ENCODE data around the gene ITGB5. TPM values are rescaled to one million over a fixed set of nuclear protein-coding genes. Genes with fewer than 3 reads are reported as not detected.

Gene ITGB5
- total and polyA plus RNA-seq, 4 donors, result 16.9 to 66.6 (median 48.0) TPM

DNA sequence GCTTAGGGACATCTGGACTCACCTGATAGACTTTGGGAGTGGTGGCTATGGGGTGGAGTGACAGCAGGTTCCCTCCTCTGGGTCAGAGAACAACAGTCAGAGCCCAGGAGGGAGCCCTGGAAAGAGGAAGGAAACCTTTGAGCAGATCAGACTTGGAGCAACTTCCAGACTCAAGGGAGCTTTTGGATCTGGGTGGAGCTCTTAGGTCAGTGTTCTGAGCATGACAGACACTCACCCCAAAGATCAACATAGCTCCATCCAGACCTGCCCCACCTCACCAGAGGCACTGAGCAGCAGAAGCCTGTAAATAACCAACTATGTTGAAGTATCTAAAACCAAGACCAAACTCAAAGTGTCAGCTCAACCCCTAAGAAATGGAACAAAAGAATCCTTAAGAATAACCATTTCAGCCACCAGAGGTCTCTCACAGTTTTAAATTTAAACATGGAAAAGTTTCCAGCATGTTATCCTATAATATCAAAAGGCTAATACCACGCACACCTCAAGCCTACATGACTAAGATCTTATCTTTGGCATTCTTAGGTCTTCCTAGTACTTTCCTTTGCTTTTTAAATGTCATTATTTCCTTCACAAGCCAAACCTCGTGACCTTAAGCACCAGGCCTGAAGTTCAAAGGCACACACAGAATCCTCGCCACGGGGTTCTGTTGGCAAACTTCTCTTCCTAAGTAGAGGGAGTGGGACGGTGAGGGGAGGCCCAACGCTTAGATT is 100.5 kb downstream of the ITGB5 start:
- Histone ChIP-seq H3K4me1 (ENCODE audit: control insufficient read depth in 4 of 4, insufficient read depth in 4 of 4, low read length in 3 of 4) (peaks cover 0 to 9% (median 4%) of the 10 kb centered on the region in 4 donors), H3K36me3 (ENCODE audit: control insufficient read depth in 4 of 4, insufficient read depth in 3 of 4, low read depth in 1 of 4, low read length in 3 of 4) (peaks cover 0 to 3% (median under 1%) of the 10 kb centered on the region in 4 donors), H3K27ac (ENCODE audit: low read depth in 1 of 2, low read length in 2 of 2) (peak overlapping the region in 1 of 2 donors; percentile 1), H3K9me3 (ENCODE audit: control insufficient read depth in 4 of 4, low read length in 3 of 4) (no peaks in the 10 kb centered on the region), H3K4me3 (ENCODE audit: low read depth in 1 of 3, low read length in 3 of 3) (no peak overlapping the region), H3K27me3 (ENCODE audit: control insufficient read depth in 4 of 4, insufficient read depth in 4 of 4, low read length in 3 of 4) (no peaks in the 10 kb centered on the region), H3K9ac (ENCODE audit: low read depth in 1 of 2, low read length in 2 of 2) (peak overlapping the region in 1 of 2 donors; percentile 18)
- no peak for DNase-seq (ENCODE audit: low spot score)
- 65% methylated on average over 6 of the region's 6 CpGs for WGBS
- TF ChIP-seq RAD21 (IDR thresholded peaks at IDR 0.05), result peak; percentile 71 to 76
- TF ChIP-seq, protein P1, sequence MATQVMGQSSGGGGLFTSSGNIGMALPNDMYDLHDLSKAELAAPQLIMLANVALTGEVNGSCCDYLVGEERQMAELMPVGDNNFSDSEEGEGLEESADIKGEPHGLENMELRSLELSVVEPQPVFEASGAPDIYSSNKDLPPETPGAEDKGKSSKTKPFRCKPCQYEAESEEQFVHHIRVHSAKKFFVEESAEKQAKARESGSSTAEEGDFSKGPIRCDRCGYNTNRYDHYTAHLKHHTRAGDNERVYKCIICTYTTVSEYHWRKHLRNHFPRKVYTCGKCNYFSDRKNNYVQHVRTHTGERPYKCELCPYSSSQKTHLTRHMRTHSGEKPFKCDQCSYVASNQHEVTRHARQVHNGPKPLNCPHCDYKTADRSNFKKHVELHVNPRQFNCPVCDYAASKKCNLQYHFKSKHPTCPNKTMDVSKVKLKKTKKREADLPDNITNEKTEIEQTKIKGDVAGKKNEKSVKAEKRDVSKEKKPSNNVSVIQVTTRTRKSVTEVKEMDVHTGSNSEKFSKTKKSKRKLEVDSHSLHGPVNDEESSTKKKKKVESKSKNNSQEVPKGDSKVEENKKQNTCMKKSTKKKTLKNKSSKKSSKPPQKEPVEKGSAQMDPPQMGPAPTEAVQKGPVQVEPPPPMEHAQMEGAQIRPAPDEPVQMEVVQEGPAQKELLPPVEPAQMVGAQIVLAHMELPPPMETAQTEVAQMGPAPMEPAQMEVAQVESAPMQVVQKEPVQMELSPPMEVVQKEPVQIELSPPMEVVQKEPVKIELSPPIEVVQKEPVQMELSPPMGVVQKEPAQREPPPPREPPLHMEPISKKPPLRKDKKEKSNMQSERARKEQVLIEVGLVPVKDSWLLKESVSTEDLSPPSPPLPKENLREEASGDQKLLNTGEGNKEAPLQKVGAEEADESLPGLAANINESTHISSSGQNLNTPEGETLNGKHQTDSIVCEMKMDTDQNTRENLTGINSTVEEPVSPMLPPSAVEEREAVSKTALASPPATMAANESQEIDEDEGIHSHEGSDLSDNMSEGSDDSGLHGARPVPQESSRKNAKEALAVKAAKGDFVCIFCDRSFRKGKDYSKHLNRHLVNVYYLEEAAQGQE (IDR thresholded peaks at IDR 0.05), result no peak
- TF ChIP-seq, protein P2, sequence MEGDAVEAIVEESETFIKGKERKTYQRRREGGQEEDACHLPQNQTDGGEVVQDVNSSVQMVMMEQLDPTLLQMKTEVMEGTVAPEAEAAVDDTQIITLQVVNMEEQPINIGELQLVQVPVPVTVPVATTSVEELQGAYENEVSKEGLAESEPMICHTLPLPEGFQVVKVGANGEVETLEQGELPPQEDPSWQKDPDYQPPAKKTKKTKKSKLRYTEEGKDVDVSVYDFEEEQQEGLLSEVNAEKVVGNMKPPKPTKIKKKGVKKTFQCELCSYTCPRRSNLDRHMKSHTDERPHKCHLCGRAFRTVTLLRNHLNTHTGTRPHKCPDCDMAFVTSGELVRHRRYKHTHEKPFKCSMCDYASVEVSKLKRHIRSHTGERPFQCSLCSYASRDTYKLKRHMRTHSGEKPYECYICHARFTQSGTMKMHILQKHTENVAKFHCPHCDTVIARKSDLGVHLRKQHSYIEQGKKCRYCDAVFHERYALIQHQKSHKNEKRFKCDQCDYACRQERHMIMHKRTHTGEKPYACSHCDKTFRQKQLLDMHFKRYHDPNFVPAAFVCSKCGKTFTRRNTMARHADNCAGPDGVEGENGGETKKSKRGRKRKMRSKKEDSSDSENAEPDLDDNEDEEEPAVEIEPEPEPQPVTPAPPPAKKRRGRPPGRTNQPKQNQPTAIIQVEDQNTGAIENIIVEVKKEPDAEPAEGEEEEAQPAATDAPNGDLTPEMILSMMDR (IDR thresholded peaks at IDR 0.05; ENCODE audit: low read depth, low read length, missing input control), result peak; percentile 27

DNA sequence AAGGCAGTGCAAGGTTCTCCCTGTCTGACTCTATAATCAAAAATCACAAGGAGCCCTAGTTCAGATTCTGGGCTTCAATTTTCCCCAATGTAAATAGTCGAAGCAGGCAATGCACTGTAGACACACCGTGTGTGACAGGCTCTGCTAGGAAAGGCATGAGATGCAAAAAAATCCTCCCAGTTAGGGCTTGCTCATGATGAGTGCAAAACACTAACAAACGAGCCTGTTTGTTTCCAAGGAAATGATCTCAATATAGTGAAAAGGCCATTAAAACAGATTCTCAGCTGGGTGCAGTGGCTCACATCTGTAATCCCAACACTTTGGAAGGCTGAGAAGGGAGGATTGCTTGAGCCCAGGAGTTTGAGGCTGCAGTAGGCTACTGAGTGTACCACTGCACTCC is 101.2 kb downstream of the ITGB5 start:
- TF ChIP-seq, protein P1 (IDR thresholded peaks at IDR 0.05), result no peak
- no peak for TF ChIP-seq JUND (IDR thresholded peaks at IDR 0.05)
- TF ChIP-seq, protein P2 (IDR thresholded peaks at IDR 0.05; ENCODE audit: low read depth, low read length, missing input control), result no peak
- no peak for TF ChIP-seq YY1 (IDR thresholded peaks at IDR 0.05)
- no peak for TF ChIP-seq EGR1 (IDR thresholded peaks at IDR 0.05; ENCODE audit: low read depth in 2 of 2)
- no peak for TF ChIP-seq TAF1 (conservative IDR thresholded peaks at IDR 0.05)
- TF ChIP-seq, protein P3, sequence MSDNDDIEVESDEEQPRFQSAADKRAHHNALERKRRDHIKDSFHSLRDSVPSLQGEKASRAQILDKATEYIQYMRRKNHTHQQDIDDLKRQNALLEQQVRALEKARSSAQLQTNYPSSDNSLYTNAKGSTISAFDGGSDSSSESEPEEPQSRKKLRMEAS (IDR thresholded peaks at IDR 0.05), result no peak
- no peak for TF ChIP-seq FOXA1 (IDR thresholded peaks at IDR 0.05)
- no peak for TF ChIP-seq RXRA (IDR thresholded peaks at IDR 0.05)
- Histone ChIP-seq H3K36me3 (ENCODE audit: control insufficient read depth in 4 of 4, insufficient read depth in 3 of 4, low read depth in 1 of 4, low read length in 3 of 4) (peaks cover 0 to 3% (median 0%) of the 10 kb centered on the region in 4 donors), H3K27ac (ENCODE audit: low read depth in 1 of 2, low read length in 2 of 2) (no peak overlapping the region), H3K27me3 (ENCODE audit: control insufficient read depth in 4 of 4, insufficient read depth in 4 of 4, low read length in 3 of 4) (no peaks in the 10 kb centered on the region), H3K4me3 (ENCODE audit: low read depth in 1 of 3, low read length in 3 of 3) (no peak overlapping the region), H3K4me1 (ENCODE audit: control insufficient read depth in 4 of 4, insufficient read depth in 4 of 4, low read length in 3 of 4) (peaks cover 0 to 16% (median 11%) of the 10 kb centered on the region in 4 donors), H3K9me3 (ENCODE audit: control insufficient read depth in 4 of 4, low read length in 3 of 4) (no peaks in the 10 kb centered on the region), H3K9ac (ENCODE audit: low read depth in 1 of 2, low read length in 2 of 2) (no peak overlapping the region)
- WGBS, result 88% methylated on average over 3 of the region's 3 CpGs
- no peak for DNase-seq (ENCODE audit: low spot score)

All from liver (tissue), 9 donors.